PFSK-1 (cell line): ENCODE results near the gene PCDH8.

Source experiments
- FOXP2 ChIP-seq: optimal IDR thresholded peaks from 2 replicates; pipeline ENCODE3; 2011; ENCODE audit warnings: borderline replicate concordance, control low read depth, inconsistent platforms; ENCODE audit not compliant: insufficient read depth; ENCODE audit errors: extremely low read length, extremely low read depth
- POLR2AphosphoS5 ChIP-seq: IDR thresholded peaks from 2 replicates; pipeline ENCODE4 v1.6.1; 2012; ENCODE audit warnings: low read depth, mild to moderate bottlenecking, control low read depth, low read length, moderate library complexity
- REST ChIP-seq, 2 experiments: IDR thresholded peaks; 2 replicates each; pipeline versions ENCODE4 v1.6.1 to v1.8.0; 2011 to 2012; ENCODE audit warnings: low read depth in 2 of 2, low read length in 2 of 2, control low read depth in 1 of 2, inconsistent platforms in 1 of 2, mild to moderate bottlenecking in 1 of 2, moderate library complexity in 1 of 2; ENCODE audit not compliant: insufficient read depth in 1 of 2
- SIN3A ChIP-seq: IDR thresholded peaks from 2 replicates; pipeline ENCODE4 v1.6.1; 2012; ENCODE audit warnings: mild to moderate bottlenecking, low read length, moderate library complexity, borderline replicate concordance; ENCODE audit not compliant: insufficient read depth
- TAF1 ChIP-seq: IDR thresholded peaks from 2 replicates; pipeline ENCODE4 v1.6.1; 2012; ENCODE audit warnings: low read length, control low read depth, borderline replicate concordance; ENCODE audit not compliant: insufficient read depth

DNA sequence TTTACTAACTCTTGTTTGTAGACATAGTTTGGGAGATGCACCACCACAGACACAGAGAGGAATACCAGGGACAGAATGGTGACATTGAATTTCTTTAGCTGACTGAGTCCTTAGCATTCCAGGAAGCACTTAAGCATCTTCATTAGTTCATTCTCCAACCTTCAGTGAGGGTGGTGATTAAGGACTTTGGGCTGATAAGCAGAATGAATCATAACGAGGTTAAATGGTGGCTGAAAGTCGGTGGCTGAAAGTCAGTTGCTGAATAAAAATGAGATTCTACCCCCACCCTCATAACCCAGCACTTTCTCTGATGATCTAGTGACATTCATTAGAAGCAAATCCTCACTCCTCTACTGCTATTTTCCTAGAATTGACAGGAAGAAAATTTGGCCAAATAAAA, 10.6 kb downstream of the PCDH8 start:
- TF ChIP-seq POLR2AphosphoS5 = no peak
- no peak for TF ChIP-seq REST (IDR thresholded peaks at IDR 0.05; ENCODE audit: insufficient read depth in 1 of 2, low read depth in 2 of 2, low read length in 2 of 2)
- no peak for TF ChIP-seq TAF1
- TF ChIP-seq SIN3A = no peak
- no peak for TF ChIP-seq FOXP2
